H1 (cell line): ENCODE results near the gene ANKRD53. TPM values are rescaled to one million over a fixed set of nuclear protein-coding genes. Genes with fewer than 3 reads are reported as not detected.

Experiments
- CBX8 ChIP-seq: fragments of 300-800, 300-1000 bp; sonication (generic); IDR thresholded peaks from 2 replicates; pipeline ENCODE4 v1.7.1; 2016; ENCODE audit warnings: low read depth, low read length, borderline replicate concordance
- POLR2AphosphoS5 ChIP-seq: IDR thresholded peaks from 2 replicates; pipeline ENCODE4 v1.6.1; 2011; ENCODE audit warnings: low read depth, low read length
- POU5F1 ChIP-seq: IDR thresholded peaks from 2 replicates; pipeline ENCODE4 v1.6.1; 2011; ENCODE audit warnings: low read depth, mild to moderate bottlenecking, low read length, moderate library complexity
- SUZ12 ChIP-seq: fragments of 200-600 bp; sonication (generic); IDR thresholded peaks from 2 replicates; pipeline ENCODE4 v1.6.1; 2012; ENCODE audit warnings: mild to moderate bottlenecking, inconsistent platforms, low read length, moderate library complexity, mixed read lengths
- polyA plus RNA-seq, 7 experiments: library from polyadenylated mRNA; depleted of rRNA in 3 of 7; stranded (reverse) in 5 of 7; unstranded in 2 of 7; fragments of >200 nt in 5 of 7; fragments of 200-250 nt in 2 of 7; gene quantifications; 1 replicate in 5 of 7; 2 replicates in 1 of 7; 4 replicates in 1 of 7; pipeline versions ENCODE4 v1.2.1 to v1.2.3, GENCODE V29; 2011 to 2013; ENCODE audit warnings: missing spikeins in 2 of 7, mixed read lengths in 2 of 7
- total RNA-seq: library from RNA; stranded (reverse); fragmentation: NEBNext Ultra II Directional; extraction: Animal tissue kit (Norgen Biotek cat#: 25700); gene quantifications from 2 replicates; pipeline ENCODE4 v1.2.1, GENCODE V29; 2021
- TF ChIP-seq, protein P1 (sequence below): IDR thresholded peaks from 2 replicates; pipeline ENCODE4 v1.6.1; 2011; ENCODE audit warnings: low read length, improper control_type of control experiment

The ANKRD53 gene
- total and polyA plus RNA-seq, 2 of the 8 experiments (the other 6 are each of a cell fraction or from before 2014, with no cell fraction given), result 0.39 to 0.70 TPM

DNA sequence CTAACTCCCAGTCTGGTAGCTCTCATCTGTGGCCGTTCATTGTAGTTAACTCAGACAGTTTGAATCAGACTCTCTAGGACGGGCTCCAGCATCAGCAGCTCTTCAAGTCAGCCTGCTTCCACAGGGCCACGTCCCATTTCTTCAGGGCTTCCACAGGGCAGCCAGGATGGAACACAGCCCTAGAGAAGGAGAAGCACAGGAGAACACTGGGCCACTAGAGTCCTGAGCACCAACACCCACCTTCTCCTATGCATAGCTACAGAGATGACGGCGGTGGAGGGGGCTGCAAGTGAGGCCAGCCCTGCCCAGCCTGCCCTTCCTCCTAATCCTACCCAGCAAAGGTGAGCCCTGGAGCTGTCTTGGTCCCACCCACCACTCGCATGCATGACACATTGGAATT, 26.4 kb downstream of the ANKRD53 start (continued):
- TF ChIP-seq SUZ12, result no peak
- TF ChIP-seq POLR2AphosphoS5, result no peak
- no peak for TF ChIP-seq CBX8
- TF ChIP-seq, protein P1, sequence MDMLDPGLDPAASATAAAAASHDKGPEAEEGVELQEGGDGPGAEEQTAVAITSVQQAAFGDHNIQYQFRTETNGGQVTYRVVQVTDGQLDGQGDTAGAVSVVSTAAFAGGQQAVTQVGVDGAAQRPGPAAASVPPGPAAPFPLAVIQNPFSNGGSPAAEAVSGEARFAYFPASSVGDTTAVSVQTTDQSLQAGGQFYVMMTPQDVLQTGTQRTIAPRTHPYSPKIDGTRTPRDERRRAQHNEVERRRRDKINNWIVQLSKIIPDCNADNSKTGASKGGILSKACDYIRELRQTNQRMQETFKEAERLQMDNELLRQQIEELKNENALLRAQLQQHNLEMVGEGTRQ, result no peak
- TF ChIP-seq POU5F1, result no peak
